ENCODE results near the gene GRIK4.

DNA sequence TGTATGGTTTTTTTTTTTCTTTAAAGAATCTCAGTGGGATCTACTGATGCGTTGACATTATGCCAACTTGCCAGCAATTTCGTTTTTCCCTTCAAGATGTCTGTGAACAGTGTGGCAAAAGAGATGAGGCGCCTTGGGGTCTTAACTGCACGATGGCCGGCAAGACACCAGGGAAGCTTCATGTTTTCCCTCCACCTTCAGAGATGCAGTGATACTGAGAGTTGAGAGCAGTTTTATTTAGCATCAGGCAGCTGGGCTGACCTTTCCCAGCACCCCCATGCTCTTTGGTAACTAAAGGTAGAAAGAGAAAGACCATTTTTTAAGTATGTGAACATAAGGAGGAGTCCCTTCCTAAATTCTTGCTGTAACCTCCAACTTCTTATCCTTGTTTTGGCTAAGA, 11.7 kb upstream of the GRIK4 start:
- TF ChIP-seq, protein P1, sequence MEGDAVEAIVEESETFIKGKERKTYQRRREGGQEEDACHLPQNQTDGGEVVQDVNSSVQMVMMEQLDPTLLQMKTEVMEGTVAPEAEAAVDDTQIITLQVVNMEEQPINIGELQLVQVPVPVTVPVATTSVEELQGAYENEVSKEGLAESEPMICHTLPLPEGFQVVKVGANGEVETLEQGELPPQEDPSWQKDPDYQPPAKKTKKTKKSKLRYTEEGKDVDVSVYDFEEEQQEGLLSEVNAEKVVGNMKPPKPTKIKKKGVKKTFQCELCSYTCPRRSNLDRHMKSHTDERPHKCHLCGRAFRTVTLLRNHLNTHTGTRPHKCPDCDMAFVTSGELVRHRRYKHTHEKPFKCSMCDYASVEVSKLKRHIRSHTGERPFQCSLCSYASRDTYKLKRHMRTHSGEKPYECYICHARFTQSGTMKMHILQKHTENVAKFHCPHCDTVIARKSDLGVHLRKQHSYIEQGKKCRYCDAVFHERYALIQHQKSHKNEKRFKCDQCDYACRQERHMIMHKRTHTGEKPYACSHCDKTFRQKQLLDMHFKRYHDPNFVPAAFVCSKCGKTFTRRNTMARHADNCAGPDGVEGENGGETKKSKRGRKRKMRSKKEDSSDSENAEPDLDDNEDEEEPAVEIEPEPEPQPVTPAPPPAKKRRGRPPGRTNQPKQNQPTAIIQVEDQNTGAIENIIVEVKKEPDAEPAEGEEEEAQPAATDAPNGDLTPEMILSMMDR (conservative IDR thresholded peaks at IDR 0.05; ENCODE audit: low read length), result no peak
- no peak for TF ChIP-seq EZH2phosphoT487 (IDR thresholded peaks at IDR 0.05; ENCODE audit: borderline replicate concordance, low read depth, low read length)

All from OCI-LY7 (cell line).